Chondrocyte (in vitro differentiated cells): ENCODE measurements around the gene TMEM273. TPM values are rescaled to one million over a fixed set of nuclear protein-coding genes. Genes with fewer than 3 reads are reported as not detected.

Experiments used
- DNase-seq: peaks from one replicate; pipeline ENCODE4 v3.0.0; 2021; ENCODE audit warnings: mixed read lengths, low spot score
- H3K27ac Mint-ChIP-seq: one replicate; pipeline ENCODE4 v1.8.0; 2021; ENCODE audit warnings: mild to moderate bottlenecking, moderate library complexity, mixed read lengths; ENCODE audit not compliant: unreplicated experiment
- H3K27me3 Mint-ChIP-seq: 2 replicates; pipeline ENCODE4 v1.8.0; 2021; ENCODE audit warnings: low read depth, mixed read lengths
- H3K36me3 Mint-ChIP-seq: 2 replicates; pipeline ENCODE4 v1.8.0; 2021; ENCODE audit warnings: low read depth, mixed read lengths
- H3K4me1 Mint-ChIP-seq: 2 replicates; pipeline ENCODE4 v1.8.0; 2021; ENCODE audit warnings: low read depth, mild to moderate bottlenecking, mixed read lengths
- H3K4me3 Mint-ChIP-seq: one replicate; pipeline ENCODE4 v1.8.0; 2021; ENCODE audit warnings: mild to moderate bottlenecking, moderate library complexity, mixed read lengths; ENCODE audit not compliant: unreplicated experiment
- H3K9me3 Mint-ChIP-seq: 2 replicates; pipeline ENCODE4 v1.8.0; 2021; ENCODE audit warnings: low read depth, mixed read lengths
- total RNA-seq: library from RNA; stranded (reverse); gene quantifications from 3 replicates; pipeline ENCODE4 v1.2.1, GENCODE V29; 2021
- TF ChIP-seq, protein P1 (sequence below): fragments of 200-600 bp; sonication (generic); IDR thresholded peaks from 2 replicates; pipeline ENCODE4 v1.5.0; 2021; ENCODE audit warnings: antibody characterized with exemption, mild to moderate bottlenecking, moderate library complexity

Gene TMEM273
- total RNA-seq, 1 donor from 2014 or later, result not detected

GRCh38 chr10:49174261-49174925 lies 13.8 kb downstream of the TMEM273 start:
- TF ChIP-seq, protein P1, sequence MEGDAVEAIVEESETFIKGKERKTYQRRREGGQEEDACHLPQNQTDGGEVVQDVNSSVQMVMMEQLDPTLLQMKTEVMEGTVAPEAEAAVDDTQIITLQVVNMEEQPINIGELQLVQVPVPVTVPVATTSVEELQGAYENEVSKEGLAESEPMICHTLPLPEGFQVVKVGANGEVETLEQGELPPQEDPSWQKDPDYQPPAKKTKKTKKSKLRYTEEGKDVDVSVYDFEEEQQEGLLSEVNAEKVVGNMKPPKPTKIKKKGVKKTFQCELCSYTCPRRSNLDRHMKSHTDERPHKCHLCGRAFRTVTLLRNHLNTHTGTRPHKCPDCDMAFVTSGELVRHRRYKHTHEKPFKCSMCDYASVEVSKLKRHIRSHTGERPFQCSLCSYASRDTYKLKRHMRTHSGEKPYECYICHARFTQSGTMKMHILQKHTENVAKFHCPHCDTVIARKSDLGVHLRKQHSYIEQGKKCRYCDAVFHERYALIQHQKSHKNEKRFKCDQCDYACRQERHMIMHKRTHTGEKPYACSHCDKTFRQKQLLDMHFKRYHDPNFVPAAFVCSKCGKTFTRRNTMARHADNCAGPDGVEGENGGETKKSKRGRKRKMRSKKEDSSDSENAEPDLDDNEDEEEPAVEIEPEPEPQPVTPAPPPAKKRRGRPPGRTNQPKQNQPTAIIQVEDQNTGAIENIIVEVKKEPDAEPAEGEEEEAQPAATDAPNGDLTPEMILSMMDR, result no peak
- H3K4me3 Mint-ChIP-seq, result no peak overlapping the region
- no peaks in the 10 kb centered on the region for H3K9me3 Mint-ChIP-seq
- H3K36me3 Mint-ChIP-seq, result no peaks in the 10 kb centered on the region
- no peaks in the 10 kb centered on the region for H3K27me3 Mint-ChIP-seq
- no peak for DNase-seq
- H3K27ac Mint-ChIP-seq, result no peak overlapping the region
- H3K4me1 Mint-ChIP-seq, result peaks cover 6% of the 10 kb centered on the region

DNA sequence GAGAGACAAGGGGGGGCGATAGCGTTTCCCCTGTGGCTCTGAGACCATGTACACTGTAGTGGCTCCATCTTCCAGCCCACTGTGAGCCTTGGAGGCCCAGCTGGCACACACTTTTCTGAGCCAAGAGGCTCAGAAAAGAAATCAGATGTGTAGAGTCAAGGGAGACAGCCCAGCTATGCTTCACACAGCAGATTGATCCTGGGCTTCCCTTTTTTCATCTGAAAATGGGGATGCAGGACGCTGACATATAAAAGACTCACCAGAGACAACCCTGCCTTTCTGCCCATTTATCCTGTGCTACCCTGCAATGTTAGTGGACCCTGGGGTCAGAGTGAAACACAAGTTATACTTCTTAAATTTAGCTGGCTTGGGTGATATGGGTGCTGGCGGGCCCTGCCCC lies 14.3 kb downstream of the TMEM273 start:
- no peak for DNase-seq
- TF ChIP-seq, protein P1, result no peak
- Mint-ChIP-seq H3K4me3 (no peak overlapping the region), H3K27ac (no peak overlapping the region), H3K9me3 (no peaks in the 10 kb centered on the region), H3K4me1 (peaks cover 6% of the 10 kb centered on the region), H3K36me3 (no peaks in the 10 kb centered on the region), H3K27me3 (no peaks in the 10 kb centered on the region)

DNA sequence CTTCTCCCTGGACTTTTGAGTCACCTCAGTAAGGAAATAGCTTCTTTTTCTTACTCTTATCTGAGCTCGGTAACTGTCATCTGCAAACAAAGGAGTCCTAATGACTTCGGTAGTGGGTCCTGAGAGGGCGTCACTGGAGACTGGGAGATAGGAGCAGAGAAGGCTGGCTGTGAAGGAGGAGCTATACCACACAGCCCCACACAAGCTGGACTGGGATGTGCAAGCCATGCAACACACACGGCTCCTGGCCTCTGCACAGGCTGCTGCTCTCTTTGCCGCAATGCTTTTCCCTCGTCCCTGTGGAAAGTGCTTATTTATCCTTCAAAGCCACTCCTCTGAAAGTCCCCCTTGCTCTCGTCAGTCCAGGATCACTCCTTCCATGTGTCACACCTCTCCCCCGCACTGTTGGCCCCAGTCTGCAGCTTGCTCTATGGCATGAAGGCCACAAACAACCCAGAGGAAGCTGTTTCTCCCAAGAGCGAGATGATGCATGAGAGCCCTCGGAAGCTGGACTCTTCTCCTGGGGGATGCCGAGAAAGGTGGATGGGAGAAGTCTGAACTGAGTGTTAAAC lies 14.9 kb downstream of the TMEM273 start:
- DNase-seq, result no peak
- H3K4me3 Mint-ChIP-seq, result no peak overlapping the region
- no peaks in the 10 kb centered on the region for H3K27me3 Mint-ChIP-seq
- no peak overlapping the region for H3K27ac Mint-ChIP-seq
- TF ChIP-seq, protein P1, result no peak
- H3K36me3 Mint-ChIP-seq, result no peaks in the 10 kb centered on the region
- H3K9me3 Mint-ChIP-seq, result no peaks in the 10 kb centered on the region
- peaks cover 6% of the 10 kb centered on the region for H3K4me1 Mint-ChIP-seq

DNA sequence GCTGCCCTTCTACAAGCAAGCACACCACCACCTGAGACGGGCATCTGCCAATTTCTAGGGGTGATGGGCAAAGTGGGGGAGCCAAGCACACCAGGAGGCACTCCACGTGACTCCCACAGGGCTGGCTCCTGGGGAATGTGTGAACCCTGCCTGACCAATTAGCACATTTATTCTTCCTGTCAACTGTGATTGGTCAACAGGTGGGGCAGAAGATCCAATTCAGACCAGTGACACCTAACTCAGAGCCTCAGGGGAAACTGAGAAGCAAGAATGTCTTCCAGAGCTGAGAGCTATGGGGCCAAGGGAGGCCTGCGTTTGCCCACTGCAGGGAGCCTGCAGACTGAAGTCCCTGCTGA lies 15.4 kb downstream of the TMEM273 start:
- Mint-ChIP-seq H3K27ac (no peak overlapping the region), H3K4me3 (no peak overlapping the region), H3K9me3 (no peaks in the 10 kb centered on the region), H3K4me1 (peaks cover 6% of the 10 kb centered on the region), H3K27me3 (peaks cover 3% of the 10 kb centered on the region), H3K36me3 (no peaks in the 10 kb centered on the region)
- TF ChIP-seq, protein P1, result no peak
- DNase-seq, result no peak

DNA sequence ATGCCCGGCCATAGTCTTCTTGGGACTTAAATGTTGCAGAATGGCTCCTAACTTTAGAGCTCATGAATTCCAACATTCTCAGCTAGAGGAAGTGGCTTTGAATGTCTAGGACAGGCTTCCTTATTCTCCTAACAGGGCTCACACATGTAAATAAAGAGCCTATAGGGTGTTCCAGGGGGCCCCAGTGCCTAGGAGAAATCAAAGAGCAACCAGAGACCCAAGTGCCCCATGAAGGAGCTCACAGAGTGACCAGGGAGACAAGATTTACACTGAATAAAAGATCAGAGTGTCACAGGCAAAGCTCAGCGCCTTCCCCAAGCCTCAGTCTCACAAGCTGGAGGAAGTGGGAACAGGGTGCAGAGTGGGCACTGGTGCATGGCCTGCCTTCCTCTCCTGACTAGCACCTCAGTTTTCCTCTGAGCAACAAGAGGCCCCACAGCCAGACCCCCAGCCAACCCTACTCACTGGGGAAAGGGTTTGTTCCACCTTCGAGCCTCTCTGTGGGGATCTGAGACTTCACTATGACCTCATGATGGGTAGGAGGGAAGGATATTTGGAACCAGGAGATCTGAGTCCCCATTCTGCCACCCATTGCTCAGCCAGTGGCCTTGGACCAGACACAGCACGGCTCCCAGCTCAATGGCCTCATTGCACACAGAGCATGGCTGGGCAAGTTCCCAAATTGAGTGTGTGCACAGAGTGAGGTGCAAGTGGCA lies 16.0 kb downstream of the TMEM273 start:
- DNase-seq, result no peak
- peaks cover 1% of the 10 kb centered on the region for H3K4me1 Mint-ChIP-seq
- no peaks in the 10 kb centered on the region for H3K9me3 Mint-ChIP-seq
- H3K36me3 Mint-ChIP-seq, result no peaks in the 10 kb centered on the region
- no peak overlapping the region for H3K27ac Mint-ChIP-seq
- TF ChIP-seq, protein P1, result no peak
- peaks cover 3% of the 10 kb centered on the region for H3K27me3 Mint-ChIP-seq
- no peak overlapping the region for H3K4me3 Mint-ChIP-seq
